Measurements from ENCODE around the gene IL4I1.

Gene IL4I1

DNA sequence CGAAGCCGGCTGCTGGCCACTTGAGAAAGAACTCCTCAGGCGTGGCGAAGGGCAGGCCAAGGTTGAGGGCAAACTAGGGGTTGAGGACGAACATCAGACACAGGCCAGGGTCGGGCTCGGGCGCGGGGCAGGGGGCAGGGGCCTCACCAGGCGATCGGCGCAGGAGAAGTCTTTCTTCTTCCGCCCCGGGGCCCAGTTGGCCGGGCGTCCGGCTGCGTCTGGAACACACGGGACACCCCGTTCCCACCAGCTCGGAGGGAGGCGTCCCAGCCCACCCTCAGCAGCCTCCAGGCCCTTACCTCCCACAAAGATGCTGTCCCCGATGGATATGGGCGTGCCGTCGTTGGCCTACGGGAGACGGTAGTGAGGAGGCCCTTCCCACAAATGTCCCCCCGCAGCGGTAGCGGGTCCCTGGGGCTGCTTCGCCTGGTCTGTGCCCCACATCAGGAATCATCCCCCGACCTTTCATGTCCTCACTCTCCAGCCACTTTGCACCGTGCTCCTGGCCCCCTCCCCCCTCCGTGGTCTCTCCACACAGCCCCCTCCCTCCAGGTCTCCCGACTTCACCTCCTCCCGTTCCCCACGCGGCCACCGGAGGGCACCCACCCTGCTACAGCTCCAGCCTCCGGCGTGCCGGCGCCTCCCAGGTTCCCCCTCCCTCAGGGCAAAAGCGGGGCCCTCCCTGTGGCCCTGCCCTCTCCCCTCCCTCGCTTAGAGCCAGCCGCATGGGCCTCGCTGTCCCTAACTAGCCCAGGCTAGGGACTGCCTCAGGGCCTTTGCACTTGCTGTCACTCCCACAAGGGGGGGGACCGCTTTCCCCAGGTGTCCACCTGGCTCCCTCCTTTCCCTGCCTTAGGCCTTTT is 34.1 kb downstream of the IL4I1 start:
- no peak for DNase-seq

DNA sequence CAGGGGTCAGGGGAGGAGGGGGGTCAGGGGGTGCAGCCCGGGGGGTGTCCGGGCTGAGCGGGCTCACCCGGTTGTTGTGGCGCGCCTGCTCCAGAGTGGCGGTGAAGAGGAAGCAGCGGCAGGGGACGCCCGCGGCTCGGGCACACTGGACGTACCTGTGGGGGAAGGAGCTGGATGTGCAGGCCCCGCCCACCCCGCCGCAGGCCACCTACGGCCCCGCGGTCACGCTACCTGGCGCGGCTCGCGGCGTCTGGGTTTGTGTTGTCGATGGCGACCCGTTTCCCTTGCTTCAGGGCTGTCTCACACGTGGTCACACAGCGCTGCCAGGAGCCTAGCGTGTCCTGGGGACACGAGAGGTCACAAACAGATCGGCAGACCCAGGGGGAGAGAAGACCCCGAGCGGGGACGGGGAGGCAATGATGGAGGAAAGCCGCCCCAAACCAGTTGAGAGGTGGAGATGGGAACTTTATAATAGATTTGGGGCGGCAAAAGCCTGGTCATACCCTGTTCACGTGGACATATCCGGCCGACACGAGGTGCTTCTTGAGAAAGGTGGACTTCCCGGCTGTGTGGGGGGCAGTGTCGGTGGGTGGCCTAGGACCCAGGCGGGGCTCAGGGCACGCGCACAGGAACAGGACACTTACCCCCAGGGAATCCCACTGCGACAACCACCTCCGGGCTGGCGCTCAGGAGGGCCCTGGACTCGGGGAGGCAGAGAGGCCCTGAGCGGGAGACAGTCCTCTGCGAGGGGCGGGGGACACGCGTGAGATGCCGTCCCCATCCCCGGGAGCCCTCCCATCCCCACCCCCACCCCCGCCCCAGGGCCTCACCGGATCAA is 34.9 kb downstream of the IL4I1 start:
- DNase-seq, result no peak

DNA sequence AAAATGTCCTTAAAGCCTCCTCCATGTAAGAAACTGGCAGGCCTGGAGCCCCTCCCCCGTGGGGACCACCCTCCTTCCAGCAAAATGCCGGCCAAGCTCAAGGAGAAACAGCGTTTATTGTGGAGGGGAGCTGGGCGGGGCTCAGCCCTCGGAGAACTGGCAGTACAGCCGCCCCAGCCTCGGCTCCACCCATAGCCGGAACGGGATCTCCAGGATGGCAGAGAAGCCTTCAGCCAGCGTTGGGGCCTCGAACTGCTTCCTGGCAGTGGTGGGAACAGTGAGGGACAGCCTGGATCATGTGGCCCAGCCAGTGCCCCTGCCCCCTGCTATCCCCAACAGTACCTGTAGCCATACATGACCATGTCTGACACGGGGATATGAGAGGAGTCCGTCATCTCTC is 35.6 kb downstream of the IL4I1 start:
- no peak for DNase-seq

DNA sequence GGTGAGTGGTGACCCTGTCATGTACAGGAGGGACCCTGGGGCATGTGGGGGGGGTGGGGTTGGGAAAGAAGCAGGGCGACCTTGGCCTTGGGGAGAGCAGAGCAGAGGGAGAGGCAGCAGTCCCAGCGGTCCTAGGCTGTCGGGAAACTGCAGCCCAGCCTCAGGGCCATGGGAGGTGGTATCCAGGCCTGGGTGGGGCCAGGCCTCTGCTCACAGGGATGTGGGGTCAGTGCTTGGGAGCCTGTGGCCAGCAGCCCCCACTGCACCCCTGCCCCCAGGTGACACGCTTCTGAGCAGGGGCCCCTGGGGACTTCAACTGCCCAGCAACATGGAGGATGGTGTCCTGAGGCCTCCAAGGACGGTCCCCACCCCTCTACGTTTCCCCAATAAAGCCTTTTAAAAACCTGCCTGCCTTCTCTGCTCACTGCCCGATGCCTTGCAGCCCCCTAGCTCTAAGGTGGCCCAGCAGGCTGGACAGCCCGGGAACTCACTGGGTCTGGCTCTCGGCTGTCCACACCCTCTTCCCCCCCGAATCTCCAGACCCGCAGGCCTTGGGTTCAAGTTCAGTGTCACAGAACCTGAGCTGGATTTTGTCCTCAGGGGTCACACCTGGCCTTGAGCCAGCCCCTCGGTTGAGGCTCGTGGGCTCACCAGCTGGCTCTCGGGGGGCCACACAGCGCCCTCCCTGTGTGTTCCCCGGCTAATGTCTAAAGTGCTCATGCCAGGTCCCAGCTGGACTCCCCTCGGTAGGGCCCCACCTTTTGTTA is 36.2 kb downstream of the IL4I1 start:
- DNase-seq, result no peak

DNA sequence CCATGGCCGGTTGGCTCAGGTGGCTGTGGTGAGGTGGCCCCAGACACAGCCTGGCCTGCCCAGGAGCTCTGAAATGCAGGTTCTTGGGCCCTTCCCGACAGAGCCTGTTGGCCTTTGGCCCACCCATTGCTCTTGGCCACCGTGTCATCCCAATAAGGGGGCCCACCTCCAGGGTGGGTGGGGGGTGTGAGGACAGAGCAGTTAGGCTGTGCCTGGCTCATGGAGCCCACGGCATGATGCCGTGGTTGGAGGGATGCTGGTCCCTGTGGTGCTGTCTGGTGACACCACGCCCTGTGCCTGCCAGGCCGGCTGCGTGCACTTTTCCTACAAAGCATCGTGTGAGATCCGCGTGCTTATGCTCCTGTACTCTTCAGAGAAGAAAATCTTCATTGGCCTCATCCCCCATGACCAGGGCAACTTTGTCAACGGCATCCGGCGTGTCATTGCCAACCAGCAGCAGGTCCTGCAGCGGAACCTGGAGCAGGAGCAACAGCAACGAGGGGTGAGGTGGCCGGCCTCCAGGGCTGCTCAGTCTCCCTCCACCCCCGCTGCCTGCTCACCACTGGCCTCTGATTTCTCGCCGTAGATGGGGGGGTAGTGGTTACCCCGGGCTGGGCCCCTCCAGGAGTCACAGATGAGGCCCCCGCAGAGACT is 36.9 kb downstream of the IL4I1 start:
- no peak for DNase-seq

DNA sequence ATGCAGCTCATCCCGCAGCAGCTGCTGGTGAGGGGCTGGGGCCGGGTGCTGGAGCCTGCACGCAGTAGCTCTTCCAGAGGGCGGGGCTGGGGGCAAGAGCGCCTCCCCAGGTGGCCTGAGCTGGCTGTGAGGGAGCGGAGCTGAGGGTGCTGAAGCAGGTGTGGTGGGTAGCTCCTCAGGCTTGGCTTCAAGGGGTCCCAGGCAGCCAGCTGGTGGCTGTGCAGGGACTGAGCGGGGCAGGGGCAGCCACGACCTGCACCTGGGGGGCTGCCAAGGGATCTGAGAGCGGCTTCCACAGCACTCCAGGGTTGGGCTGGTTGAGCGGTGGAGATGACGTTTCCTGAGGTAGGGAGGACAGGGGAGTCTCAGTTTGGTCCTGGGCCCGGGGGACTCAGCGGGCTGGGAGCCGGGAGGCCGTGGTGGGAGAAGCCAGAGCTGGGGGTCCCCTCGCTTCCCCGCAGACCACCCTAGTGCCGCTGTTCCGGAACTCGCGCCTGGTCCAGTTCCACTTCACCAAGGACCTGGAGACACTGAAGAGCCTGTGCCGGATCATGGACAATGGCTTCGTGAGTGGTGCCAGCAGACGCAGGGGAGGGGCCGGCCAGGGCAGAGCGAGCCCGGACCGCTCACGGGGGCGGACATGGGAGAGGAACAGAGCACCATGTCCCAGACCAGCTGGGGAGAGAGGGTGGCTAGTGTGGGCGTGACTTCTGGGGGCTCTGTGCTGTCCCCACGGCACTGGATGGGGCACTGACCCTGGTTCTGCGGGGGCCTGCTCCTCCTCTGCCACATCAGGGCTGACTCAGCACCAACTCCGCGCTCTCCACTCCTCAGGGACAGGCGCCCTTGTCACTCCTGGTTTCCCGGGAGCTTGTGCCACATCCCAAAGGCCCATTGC is 38.4 kb downstream of the IL4I1 start:
- DNase-seq, result no peak

DNA sequence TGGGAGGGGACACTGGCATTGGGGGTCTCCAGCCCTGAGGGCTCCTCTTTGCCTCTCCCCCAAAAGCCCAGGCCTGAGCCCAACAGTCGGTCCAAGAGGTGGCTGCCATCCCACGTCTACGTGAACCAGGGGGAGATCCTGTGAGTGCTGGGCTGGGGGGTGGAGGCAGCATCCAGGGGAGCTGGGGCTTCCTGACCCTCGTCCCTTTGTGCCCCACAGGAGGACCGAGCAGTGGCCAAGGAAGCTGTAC is 38.9 kb downstream of the IL4I1 start:
- no peak for DNase-seq

DNA sequence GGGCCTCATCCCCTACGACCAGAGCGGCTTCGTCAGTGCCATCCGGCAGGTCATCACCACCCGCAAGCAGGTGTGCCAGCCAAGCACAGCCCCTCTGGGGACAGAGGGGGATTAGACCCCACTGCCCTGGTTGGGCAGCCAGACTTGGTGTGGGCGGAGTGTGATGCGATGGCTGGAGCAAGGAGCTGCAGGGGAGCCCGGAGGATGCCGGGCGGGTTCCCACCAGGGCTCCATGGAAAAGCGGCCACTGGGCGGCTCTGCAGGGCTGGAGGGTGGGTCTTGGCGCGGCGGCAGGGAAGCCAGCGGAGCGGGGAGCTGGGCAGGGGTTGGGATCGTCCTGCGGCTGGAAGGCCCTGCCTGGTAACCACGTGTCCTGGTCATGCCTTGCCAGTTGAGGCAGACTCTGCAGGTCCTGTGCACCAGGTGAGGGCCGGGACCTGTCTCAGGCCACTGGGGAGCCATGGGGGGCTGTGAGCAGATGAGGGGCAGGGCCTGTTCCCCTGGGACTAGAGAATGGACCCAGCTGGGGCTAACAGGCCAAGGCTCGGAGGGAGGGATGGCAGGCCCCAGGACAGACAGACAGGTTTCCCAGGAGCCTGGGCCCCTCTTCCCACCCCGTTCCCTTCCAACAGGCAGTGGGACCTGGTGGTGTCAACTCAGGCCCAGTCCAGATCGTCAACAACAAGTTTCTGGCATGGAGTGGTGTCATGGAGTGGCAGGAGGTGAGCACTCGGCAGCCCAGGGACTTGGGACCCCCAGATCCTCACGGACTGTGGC is 39.4 kb downstream of the IL4I1 start:
- no peak for DNase-seq

DNA sequence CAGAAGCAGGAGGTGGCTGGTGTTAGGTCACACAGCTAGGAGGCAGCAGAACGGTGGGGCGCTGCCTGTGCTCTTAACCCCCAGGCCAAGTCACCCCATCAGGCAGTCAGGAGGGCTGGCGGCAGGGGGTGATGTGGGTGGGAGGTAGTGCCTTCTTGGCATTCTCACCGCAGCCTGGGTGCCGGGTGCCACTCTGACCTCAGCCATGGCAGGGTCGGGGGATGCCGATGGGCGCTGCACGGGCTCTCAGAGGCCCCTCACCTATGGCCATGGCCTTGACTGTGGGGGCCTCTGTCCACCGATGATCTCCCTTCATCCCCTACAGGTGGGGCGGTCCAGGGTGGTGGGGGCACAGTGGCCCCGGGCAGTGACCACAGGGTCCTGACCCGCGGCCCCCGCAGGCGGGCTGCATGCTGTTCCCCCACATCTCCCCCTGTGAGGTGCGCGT is 40.1 kb downstream of the IL4I1 start:
- DNase-seq, result no peak

DNA sequence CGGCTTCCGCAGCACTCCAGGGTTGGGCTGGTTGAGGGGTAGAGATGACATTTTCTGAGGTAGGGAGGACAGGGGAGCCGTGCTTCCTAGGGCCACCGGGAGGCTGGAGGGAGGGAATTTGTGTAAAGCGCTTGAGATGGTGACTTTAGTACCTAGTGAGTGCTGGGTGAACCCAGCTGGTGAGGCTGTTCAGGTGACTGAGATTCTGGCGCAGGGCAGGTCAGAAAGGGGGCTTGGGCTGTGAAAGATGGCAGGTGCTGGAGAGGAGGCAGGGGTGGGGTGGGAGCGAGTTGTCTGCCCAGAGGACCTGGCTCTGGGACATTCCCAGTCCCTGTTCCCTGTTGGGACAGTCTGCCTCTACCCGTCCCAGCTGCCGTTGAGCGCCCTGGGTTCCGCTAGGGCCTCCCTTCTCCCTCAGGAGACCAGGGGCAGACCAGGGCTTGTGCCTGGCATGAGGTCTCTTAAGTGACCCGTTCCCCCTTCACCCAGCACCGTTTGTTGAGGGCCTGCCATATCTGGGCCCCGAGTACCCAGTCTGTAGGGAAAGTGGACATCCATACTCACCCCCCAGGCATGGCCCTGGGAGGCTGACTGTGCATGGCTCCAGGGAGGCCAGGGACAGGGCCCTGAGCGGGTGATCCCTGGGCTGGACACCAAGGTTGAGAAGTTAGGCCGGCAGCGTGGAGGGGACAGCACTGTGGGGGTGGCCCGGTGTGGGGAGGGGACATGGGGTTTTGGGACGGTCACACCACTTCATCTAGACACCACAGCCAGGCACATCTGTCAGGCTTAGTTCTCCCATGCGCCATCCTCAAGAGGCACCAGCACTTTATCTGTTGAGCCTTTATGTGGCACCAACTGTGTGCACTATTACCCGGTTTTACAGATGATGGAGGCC is 40.8 kb downstream of the IL4I1 start:
- DNase-seq, result no peak

DNA sequence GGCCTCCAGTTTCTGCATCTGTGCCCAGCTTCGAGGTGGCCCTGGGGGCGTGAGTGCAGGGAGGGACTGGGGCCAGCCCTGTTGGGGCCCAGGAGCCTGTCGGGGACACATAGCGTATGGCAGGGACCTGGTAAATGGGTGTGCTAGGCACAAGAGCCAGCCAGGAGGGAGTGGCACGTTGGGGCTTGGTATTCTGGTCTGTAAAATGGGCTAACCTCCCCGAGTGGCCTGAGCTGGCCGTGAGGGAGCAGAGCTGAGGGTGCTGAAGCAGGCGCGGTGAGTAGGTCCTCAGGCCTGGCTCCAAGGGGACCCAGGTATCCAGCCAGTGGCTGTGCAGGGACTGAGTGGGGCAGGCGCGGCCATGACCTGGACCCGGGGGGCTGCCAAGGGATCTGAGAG is 41.4 kb downstream of the IL4I1 start:
- DNase-seq, result no peak

DNA sequence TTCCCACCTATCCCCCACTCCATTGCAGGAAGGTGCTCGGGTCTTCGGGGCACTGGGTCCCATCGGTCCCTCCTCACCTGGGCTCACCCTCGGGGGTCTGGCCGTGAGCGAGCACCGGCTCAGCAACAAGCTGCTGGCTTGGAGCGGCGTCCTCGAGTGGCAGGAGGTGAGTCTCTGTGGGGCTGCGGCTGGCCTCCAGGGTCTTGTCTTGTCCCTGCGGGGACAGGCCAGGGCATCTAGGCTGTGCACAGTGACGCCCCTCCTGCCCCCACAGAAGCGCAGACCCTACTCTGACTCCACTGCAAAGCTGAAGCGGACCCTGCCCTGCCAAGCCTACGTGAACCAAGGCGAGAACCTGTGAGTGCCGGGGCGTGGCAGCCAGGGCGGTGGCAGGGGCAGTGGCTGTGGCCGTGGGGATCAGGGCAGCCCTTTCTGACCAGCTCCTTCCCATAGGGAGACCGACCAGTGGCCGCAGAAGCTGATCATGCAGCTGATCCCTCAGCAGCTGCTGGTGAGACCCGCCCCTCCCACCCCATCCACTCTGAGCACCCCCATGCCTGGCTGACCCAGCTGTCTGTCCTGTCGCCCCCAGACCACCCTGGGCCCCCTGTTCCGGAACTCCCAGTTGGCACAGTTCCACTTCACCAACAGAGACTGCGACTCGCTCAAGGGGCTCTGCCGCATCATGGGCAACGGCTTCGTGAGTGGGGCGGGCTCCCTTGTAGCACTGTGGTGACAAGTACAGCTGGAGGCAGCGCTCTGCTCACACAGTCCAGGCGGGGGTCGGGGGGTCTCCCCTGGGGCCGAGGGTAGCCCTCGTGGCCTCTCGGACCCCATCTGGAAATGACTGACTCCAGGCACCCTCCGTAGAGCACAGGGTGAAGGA is 42.1 kb downstream of the IL4I1 start:
- DNase-seq, result no peak

DNA sequence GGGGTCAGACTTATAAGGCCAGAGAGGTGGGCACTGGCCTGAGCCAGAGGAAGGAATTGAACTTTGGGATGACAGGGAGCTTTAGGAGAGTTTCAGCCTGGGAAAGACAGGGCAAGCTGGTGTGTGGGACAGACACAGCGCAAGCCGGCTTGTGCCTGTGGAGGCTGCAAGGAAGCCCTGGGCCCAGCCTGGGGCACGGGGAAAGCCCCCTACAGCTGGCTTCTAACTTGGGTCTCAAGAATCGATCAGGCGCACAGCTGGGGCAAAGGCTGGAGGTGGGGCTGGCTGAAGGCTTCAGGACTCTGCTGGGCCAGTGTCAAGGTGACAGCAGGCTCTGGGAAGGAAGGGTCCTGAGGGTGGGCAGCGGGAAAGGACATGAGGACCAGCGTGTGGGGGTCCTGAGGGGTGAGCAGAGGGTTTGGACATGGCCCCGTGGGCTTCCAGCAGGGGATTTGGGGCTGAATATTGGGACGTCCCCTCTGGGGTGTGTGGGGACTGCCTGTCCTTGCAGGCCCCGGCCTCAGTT is 42.8 kb downstream of the IL4I1 start:
- DNase-seq, result no peak

DNA sequence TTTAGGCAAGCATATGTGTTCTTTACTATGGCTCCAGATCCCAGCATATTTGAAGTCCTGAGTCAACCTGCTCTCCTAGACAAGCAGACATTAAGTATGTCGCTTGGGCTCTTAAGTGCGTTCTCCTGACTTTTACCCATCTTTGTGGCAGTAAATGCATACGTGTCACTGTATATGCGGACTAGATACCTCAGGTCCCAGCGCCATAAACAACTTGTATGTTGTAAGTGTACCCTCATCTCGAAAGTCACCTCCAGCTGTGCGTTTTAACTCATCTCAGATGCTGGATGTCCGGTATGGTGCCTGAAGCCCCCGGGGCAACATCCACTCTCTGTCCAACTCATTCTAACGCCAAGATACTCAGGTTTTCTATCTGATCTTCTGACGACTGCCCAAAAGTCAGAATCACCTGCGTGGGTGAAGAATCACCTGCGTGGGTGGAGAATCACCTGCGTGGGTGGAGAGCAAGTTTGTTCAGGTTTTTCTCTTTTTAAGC is 44.0 kb downstream of the IL4I1 start:
- no peak for DNase-seq

DNA sequence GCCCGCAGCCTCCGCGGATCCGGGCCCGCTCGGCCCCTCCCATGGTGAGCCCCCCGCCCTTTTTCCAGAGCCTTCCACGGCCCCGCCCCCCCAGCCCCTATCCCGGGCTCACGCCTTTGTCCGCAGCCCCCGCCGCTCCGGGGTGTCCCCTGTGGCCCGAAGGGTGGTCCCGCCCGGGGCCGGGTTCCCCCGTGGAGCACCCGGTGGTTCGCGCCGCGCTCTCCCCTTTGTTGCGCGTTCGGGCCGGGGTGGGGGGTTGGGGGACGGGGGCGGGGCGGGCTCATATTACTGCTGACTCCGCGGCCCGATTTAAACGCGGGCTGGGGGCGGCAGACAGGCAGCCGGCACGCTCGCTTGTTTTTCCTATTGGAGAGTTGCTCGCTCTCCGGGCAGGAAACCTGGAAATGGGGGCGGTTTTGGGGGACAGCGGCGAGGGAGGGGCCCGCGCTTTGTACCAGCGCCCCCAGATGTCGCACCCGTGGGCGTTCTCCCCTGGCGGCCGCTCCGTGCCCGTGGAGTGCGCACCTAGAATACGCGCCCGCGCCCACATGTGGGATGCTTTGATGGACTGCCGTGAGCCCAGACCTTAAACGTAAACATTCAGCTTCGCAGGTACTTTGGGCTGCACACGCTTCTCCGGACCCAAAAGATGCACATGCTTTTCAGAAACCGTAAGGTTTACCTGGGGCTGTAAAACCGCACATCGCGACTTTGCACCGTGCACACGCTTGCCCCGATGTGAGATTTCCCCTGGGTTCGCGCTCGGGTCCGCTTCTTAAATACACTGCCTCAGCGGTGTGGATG is 45.0 kb downstream of the IL4I1 start:
- DNase-seq, result no peak

DNA sequence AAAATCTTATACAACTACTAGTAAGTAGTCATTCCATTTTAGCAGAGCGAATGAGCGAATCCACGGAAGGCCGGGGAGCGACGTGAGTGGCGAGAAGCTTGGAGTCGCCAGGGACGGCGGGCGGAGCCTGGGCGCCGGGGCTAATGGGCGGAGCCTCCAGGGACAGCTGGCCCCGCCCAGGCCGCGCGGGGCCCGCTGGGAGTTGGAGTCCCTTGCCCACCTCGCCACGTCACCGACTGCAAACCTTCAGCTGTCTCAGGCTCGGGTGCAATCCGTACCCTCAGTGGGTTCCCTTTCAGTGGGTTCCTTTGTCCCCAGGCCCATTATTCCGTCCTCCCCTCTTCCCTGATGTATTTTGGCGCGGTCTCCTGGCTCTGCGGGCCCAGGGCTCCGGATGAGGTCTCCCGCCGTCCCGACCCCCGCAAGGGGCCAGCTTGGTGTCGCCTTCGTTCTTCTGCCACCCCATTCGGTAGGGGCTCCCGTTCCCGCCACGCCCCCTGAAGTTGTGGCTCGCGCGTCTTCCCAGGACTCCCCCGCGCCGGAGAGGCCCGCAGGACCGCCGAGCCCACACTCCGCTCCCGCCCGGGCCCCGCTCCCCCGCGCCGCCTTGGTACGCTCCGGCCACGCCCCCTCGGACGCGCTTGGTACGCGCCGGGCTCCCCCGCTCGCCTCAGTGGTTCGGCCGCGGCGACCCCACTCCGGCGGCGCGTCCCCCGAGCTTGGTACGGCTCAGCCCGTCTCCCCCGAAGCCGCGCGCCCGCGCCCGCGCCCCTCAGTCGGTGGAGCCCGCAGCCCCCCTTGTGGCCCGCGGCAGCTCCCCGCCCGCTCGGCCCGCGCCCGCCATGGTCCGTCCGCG is 46.0 kb downstream of the IL4I1 start, which contains the start of gene PTOV1:
PTOV1 (plus strand) TSS at position 673 of the 856 bp plus-strand sequence.
- DNase-seq, result peak in 1 of 2 experiments; percentile 76

DNA sequence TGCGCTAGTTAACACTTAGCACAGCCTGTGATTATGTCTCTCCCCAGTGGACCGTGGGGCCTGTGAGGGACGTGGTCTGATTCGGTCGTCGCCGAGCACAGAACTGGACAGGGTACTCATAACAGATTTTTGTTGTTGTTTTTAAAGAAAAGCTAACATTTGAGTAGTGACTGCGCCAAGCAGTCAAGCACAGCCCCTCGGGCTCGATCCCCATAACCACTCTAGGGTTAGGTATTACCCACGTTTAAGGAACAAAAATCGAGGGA is 46.5 kb downstream of the IL4I1 start:
- DNase-seq, result no peak
